SK-N-SH treated with all-trans-retinoic acid at 6 μM for 48 hours (cell line): ENCODE results near the gene GET4.

Experiments
- OSR1 ChIP-seq: fragments of 250-450 bp; sonication (Bioruptor Pico); IDR thresholded peaks from 2 replicates; pipeline ENCODE4 v1.8.0; 2022; ENCODE audit warnings: moderate library complexity, mild to moderate bottlenecking, inconsistent platforms
- PATZ1 ChIP-seq: fragments of 250-450 bp; sonication (Bioruptor Pico); IDR thresholded peaks from 2 replicates; pipeline ENCODE4 v1.8.0; 2020; ENCODE audit warnings: mild to moderate bottlenecking, moderate library complexity, borderline replicate concordance
- RARB ChIP-seq: fragments of 250-450 bp; sonication (Bioruptor Pico); IDR thresholded peaks from 2 replicates; pipeline ENCODE4 v1.8.0; 2021; ENCODE audit warnings: mild to moderate bottlenecking, moderate library complexity

GRCh38 chr7:889025-889390 lies 12.7 kb downstream of the GET4 start:
- no peak for TF ChIP-seq OSR1
- no peak for TF ChIP-seq PATZ1 (CRISPR knock-in tag)
- TF ChIP-seq RARB (CRISPR knock-in tag): no peak
